MM.1S (cell line): ENCODE measurements around the gene ARHGAP4.

Experiments
- DNase-seq: peaks from one replicate; pipeline ENCODE4 v3.0.0-alpha.2; 2015
- H2AFZ ChIP-seq: fragments of 300-600 bp; sonication (generic); 2 replicates; pipeline ENCODE4 v1.6.0; 2016; ENCODE audit warnings: antibody characterized with exemption, low read length
- H3F3A ChIP-seq: fragments of 300-600 bp; sonication (generic); 2 replicates; pipeline ENCODE4 v1.6.1; 2016; ENCODE audit warnings: mild to moderate bottlenecking, antibody characterized with exemption, low read length, moderate library complexity, mixed read lengths; ENCODE audit not compliant: insufficient read depth
- H3K27ac ChIP-seq: fragments of 300-600 bp; sonication (generic); 2 replicates; pipeline ENCODE4 v1.5.1; 2016; ENCODE audit warnings: mild to moderate bottlenecking, low read length
- H3K27me3 ChIP-seq: fragments of 300-600 bp; sonication (generic); replicated peaks from 2 replicates; pipeline ENCODE4 v1.6.0; 2016; ENCODE audit warnings: low read length; ENCODE audit not compliant: insufficient read depth
- H3K36me3 ChIP-seq: fragments of 300-600 bp; sonication (generic); replicated peaks from 2 replicates; pipeline ENCODE4 v1.6.1; 2016; ENCODE audit warnings: mild to moderate bottlenecking, low read length, mixed read lengths; ENCODE audit not compliant: insufficient read depth
- H3K4me1 ChIP-seq: fragments of 300-600 bp; sonication (generic); 2 replicates; pipeline ENCODE4 v1.6.1; 2016; ENCODE audit warnings: low read length, mixed read lengths
- H3K4me2 ChIP-seq: fragments of 300-600 bp; sonication (generic); 2 replicates; pipeline ENCODE4 v1.6.0; 2016; ENCODE audit warnings: low read depth, low read length
- H3K4me3 ChIP-seq: fragments of 300-600 bp; sonication (generic); 2 replicates; pipeline ENCODE4 v1.5.1; 2016; ENCODE audit warnings: low read length, mixed read lengths
- H3K79me2 ChIP-seq: fragments of 300-600 bp; sonication (generic); 2 replicates; pipeline ENCODE4 v1.6.1; 2016; ENCODE audit warnings: mixed run types, low read length, mixed read lengths
- H3K9ac ChIP-seq: fragments of 300-600 bp; sonication (generic); 2 replicates; pipeline ENCODE4 v1.6.1; 2016; ENCODE audit warnings: low read length, mixed read lengths
- H3K9me2 ChIP-seq: fragments of 300-600 bp; sonication (generic); replicated peaks from 2 replicates; pipeline ENCODE4 v1.6.1; 2016; ENCODE audit warnings: mild to moderate bottlenecking, low read length, mixed read lengths; ENCODE audit not compliant: insufficient read depth
- H3K9me3 ChIP-seq: fragments of 300-600 bp; sonication (generic); replicated peaks from 2 replicates; pipeline ENCODE4 v1.6.1; 2016; ENCODE audit warnings: mild to moderate bottlenecking, low read length, mixed read lengths; ENCODE audit not compliant: insufficient read depth
- H4K20me1 ChIP-seq: fragments of 300-600 bp; sonication (generic); 2 replicates; pipeline ENCODE4 v1.6.1; 2016; ENCODE audit warnings: mild to moderate bottlenecking, low read length, moderate library complexity, mixed read lengths; ENCODE audit not compliant: insufficient read depth
- CTCF ChIP-seq: fragments of 300-600 bp; sonication (generic); IDR thresholded peaks from 2 replicates; pipeline ENCODE4 v1.5.1; 2016; ENCODE audit warnings: antibody characterized with exemption, low read length, mixed read lengths
- EZH2 ChIP-seq: fragments of 300-600 bp; sonication (generic); optimal IDR thresholded peaks from 2 replicates; pipeline ENCODE3; 2017; ENCODE audit warnings: low read depth, mild to moderate bottlenecking, antibody characterized with exemption, low read length, mixed read lengths
- EZH2phosphoT487 ChIP-seq: fragments of 300-600 bp; sonication (generic); IDR thresholded peaks from 2 replicates; pipeline ENCODE4 v1.6.1; 2018; ENCODE audit warnings: antibody characterized with exemption, low read length

The ARHGAP4 gene

DNA sequence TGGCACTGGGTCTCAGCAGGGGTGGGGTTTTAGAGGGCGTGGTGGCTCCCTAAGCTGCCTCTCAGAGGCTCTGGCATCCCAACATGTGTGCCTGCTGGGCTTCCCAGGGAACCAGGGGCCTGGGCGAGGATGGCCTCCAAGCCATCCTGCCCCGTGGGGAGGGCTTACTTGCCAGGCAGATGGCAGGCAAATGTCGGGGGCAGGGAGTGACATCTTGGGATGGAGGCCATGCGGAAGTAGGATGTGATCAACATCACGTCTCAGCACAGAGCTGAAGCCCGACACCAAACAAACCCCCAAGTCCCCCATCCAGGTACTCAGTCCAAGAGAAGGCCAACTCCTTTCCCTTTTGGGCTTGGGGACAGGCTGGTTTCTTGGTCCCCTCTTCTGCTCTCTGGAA is 44.8 kb downstream of the ARHGAP4 start:
- no peak for DNase-seq
- no peak overlapping the region for H3K27ac ChIP-seq
- H3K9me3 ChIP-seq: no peaks in the 10 kb centered on the region
- TF ChIP-seq CTCF (no peak), EZH2 (no peak), EZH2phosphoT487 (no peak)
- no peaks in the 10 kb centered on the region for H3K79me2 ChIP-seq
- no peak overlapping the region for H3K9ac ChIP-seq
- no peaks in the 10 kb centered on the region for H4K20me1 ChIP-seq
- no peak overlapping the region for H3K4me3 ChIP-seq
- H3K4me2 ChIP-seq: no peak overlapping the region
- H3F3A ChIP-seq: no peaks in the 10 kb centered on the region
- H2AFZ ChIP-seq: no peak overlapping the region
- H3K27me3 ChIP-seq: peaks cover 45% of the 10 kb centered on the region
- no peaks in the 10 kb centered on the region for H3K9me2 ChIP-seq
- H3K36me3 ChIP-seq: no peaks in the 10 kb centered on the region
- no peaks in the 10 kb centered on the region for H3K4me1 ChIP-seq

- H3K27ac ChIP-seq: no peak overlapping the region
- H3K4me2 ChIP-seq: no peak overlapping the region
- H4K20me1 ChIP-seq: no peaks in the 10 kb centered on the region
- no peaks in the 10 kb centered on the region for H3K36me3 ChIP-seq
- no peaks in the 10 kb centered on the region for H3K9me2 ChIP-seq
- H3K27me3 ChIP-seq: peaks cover 45% of the 10 kb centered on the region
- no peak overlapping the region for H3K9ac ChIP-seq
- H3K79me2 ChIP-seq: no peaks in the 10 kb centered on the region
- H3K9me3 ChIP-seq: no peaks in the 10 kb centered on the region
- H3F3A ChIP-seq: no peaks in the 10 kb centered on the region
- TF ChIP-seq EZH2: no peak
- TF ChIP-seq CTCF: no peak
- no peak for TF ChIP-seq EZH2phosphoT487
- no peak overlapping the region for H3K4me3 ChIP-seq
- no peak for DNase-seq
- no peak overlapping the region for H2AFZ ChIP-seq
- no peaks in the 10 kb centered on the region for H3K4me1 ChIP-seq
These were observed 45.6 kb downstream of the ARHGAP4 start for GRCh38 chrX:153880440-153880815.

- peaks cover 39% of the 10 kb centered on the region for H3K27me3 ChIP-seq
- H4K20me1 ChIP-seq: no peaks in the 10 kb centered on the region
- no peak for DNase-seq
- H3F3A ChIP-seq: no peaks in the 10 kb centered on the region
- H3K79me2 ChIP-seq: no peaks in the 10 kb centered on the region
- no peaks in the 10 kb centered on the region for H3K4me1 ChIP-seq
- no peak overlapping the region for H3K4me3 ChIP-seq
- TF ChIP-seq CTCF: no peak
- TF ChIP-seq EZH2phosphoT487: no peak
- no peak for TF ChIP-seq EZH2
- no peak overlapping the region for H3K9ac ChIP-seq
- H3K9me2 ChIP-seq: no peaks in the 10 kb centered on the region
- H3K36me3 ChIP-seq: no peaks in the 10 kb centered on the region
- no peak overlapping the region for H2AFZ ChIP-seq
- H3K4me2 ChIP-seq: no peak overlapping the region
- H3K9me3 ChIP-seq: no peaks in the 10 kb centered on the region
- H3K27ac ChIP-seq: no peak overlapping the region
These were observed 46.2 kb downstream of the ARHGAP4 start for GRCh38 chrX:153879741-153880439.
